ENCODE results near the gene HOXA7.
A peak's percentile ranks its signal among the peaks of the same experiment; 100 is the strongest.

HOXA7 gene

DNA sequence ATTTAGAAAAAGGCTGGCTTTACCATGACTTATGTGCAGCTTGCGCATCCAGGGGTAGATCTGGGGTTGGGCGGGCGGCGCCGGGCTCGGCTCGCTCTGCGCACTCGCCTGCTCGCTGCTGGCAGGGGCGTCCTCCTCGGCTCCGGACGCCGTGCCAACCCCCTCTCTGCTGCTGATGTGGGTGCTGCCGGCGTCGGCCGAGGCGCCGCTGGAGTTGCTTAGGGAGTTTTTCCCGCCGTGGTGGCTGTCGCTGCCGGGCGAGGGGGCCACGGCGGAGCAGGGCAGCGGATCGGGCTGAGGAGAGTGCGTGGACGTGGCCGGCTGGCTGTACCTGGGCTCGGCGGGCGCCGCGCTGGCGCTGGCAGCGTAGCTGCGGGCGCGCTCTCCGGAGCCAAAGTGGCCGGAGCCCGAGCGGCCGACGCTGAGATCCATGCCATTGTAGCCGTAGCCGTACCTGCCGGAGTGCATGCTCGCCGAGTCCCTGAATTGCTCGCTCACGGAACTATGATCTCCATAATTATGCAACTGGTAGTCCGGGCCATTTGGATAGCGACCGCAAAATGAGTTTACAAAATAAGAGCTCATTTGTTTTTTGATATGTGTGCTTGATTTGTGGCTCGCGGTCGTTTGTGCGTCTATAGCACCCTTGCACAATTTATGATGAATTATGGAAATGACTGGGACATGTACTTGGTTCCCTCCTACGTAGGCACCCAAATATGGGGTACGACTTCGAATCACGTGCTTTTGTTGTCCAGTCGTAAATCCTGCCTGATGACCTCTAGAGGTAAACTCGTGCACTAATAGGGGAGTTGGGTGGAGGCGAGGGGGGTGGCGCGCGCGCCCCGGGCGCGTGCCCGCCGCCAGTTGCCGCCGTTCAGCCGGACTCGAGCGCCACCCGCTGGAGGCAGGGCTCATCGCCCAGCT, 13.2 kb downstream of the HOXA7 start, which contains the start of gene HOXA5:
Gene HOXA5, minus strand, starts transcription at position 659 of the 927 bp plus-strand sequence. Its CDS starts 74 bp downstream, at position 585.
- TF ChIP-seq, protein P1, sequence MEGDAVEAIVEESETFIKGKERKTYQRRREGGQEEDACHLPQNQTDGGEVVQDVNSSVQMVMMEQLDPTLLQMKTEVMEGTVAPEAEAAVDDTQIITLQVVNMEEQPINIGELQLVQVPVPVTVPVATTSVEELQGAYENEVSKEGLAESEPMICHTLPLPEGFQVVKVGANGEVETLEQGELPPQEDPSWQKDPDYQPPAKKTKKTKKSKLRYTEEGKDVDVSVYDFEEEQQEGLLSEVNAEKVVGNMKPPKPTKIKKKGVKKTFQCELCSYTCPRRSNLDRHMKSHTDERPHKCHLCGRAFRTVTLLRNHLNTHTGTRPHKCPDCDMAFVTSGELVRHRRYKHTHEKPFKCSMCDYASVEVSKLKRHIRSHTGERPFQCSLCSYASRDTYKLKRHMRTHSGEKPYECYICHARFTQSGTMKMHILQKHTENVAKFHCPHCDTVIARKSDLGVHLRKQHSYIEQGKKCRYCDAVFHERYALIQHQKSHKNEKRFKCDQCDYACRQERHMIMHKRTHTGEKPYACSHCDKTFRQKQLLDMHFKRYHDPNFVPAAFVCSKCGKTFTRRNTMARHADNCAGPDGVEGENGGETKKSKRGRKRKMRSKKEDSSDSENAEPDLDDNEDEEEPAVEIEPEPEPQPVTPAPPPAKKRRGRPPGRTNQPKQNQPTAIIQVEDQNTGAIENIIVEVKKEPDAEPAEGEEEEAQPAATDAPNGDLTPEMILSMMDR (IDR thresholded peaks at IDR 0.05; ENCODE audit: borderline replicate concordance, control extremely low read depth, extremely low read depth, insufficient read depth, missing control alignments), result no peak
- in situ Hi-C loops (cut with MboI; ENCODE audit: low sequenced_read_pairs, unreplicated experiment), result no loop called here
- DNase-seq (ENCODE audit: low spot score), result peak; percentile 32

DNA sequence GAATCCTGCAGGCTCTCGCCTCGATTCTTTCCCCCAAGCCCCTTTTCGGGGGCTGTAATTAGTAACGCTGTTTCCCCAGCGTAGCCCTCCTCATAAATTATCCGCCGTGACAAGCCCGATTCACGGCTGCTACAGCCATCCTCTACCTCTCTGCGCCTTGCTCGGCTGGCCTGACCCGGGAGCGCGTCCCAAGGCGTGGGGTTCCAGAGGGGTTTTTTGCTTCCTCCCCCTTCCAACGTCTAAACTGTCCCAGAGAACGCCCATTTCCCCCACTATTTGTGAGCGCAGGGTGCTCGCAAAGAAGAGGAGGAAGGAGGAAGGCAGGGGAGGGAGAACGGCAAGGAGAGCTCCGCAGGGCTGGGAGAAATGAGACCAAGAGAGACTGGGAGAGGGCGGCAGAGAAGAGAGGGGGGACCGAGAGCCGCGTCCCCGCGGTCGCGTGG, 13.9 kb downstream of the HOXA7 start:
- in situ Hi-C loops (cut with MboI; ENCODE audit: low sequenced_read_pairs, unreplicated experiment), result no loop called here
- TF ChIP-seq, protein P1 (IDR thresholded peaks at IDR 0.05; ENCODE audit: borderline replicate concordance, control extremely low read depth, extremely low read depth, insufficient read depth, missing control alignments), result no peak
- DNase-seq (ENCODE audit: low spot score), result no peak

DNA sequence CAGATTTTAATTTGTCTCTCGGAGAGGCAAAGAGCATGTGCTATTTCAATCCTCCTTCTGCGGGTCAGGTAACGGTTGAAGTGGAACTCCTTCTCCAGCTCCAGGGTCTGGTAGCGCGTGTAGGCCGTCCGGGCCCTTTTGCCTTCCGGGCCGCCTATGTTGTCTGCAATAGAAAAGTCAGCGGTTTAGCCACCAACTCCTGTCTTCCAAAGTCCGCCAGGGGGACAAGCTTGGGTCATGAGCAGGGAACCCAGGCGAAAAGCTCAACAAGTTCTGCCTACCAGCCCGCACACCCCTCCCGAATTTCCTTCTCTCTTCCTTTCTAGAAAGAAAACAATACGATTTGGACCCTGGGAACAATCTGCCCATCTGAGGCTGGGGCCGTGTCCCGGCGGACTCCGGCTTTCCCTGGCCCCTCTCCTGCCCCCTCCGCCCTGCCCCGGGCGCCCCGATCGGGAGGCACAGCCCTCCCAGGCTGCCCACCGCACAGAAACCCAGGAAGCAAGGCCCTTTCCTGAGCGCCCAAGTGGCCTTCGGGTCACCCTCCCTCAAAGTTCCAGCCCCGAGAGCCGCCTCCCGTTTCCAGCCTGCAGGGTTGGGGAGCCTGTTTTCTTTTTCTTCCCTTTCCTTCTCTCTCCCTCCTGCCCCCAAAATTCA, 14.4 kb downstream of the HOXA7 start:
- no peak for DNase-seq (ENCODE audit: low spot score)
- in situ Hi-C loops (cut with MboI; ENCODE audit: low sequenced_read_pairs, unreplicated experiment), result no loop called here
- TF ChIP-seq, protein P1 (IDR thresholded peaks at IDR 0.05; ENCODE audit: borderline replicate concordance, control extremely low read depth, extremely low read depth, insufficient read depth, missing control alignments), result no peak

DNA sequence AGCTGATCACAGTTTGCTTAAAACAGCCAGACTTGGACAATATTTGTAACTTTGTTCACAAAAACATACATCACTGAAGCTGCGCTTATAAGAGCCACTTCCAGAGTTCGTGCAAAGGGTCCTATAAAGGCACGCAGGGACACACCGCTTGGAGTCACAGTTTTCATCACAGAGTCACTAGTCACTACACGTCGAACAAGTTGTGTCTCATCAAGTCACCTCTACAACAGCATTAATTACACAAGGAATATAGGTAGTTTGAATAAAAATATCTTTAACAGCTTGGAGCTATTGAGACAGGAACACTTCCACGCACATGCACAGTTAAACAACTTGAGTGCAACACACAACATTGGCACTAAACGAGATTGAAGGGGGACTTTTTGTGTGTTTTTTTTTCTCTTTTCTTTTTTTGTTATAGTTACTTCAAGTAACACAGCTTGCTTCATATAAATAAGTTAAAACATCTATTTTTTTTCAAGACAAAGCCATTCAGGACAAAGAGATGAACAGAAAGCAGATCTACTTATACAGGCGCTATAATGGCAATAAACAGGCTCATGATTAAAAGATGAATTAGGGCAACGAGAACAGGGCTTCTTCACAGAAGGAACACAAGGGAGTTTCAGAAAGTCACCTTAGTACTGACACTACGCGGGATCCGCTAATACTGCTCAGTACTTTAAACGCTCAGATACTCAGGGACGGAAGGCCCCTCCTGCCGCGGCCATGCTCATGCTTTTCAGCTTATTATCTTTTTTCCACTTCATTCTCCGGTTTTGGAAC, 15.1 kb downstream of the HOXA7 start:
- no peak for DNase-seq (ENCODE audit: low spot score)
- in situ Hi-C loops (cut with MboI; ENCODE audit: low sequenced_read_pairs, unreplicated experiment), result no loop called here
- TF ChIP-seq, protein P1 (IDR thresholded peaks at IDR 0.05; ENCODE audit: borderline replicate concordance, control extremely low read depth, extremely low read depth, insufficient read depth, missing control alignments), result no peak

DNA sequence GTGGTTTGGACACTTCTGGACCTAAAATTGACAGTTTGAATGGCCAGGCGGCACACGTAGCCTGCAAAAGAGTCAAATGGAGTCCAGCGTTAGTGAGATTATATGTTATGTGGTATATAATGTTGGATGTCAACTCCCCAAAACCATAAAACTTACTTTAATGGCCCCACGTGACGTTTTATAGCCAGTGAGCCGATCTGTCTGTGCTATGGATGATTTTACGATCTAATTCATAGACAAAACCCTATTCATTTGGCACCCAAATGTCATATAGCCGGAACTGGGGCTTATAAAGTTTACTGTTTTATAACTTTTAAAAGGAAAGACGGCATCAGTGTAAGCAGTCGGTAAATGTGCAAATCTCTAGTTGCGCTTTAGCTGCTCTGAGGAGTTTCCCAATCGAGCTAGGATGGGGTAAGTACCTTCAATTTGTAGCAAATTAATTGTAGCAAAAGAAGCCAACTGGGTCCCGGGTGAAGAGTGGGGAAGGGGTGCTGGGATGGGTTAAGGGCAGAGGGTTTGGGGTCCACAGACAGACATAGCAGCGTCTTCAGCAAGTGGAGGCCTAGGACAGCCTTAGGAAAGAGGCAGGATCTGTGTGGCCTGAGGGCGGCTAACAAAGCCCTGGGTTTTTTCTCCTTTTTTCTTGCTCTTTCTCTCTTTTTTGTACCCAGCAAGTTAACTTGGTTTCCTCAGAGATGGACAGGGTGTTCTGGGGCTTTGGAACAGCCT, 16.2 kb downstream of the HOXA7 start:
- TF ChIP-seq, protein P1 (IDR thresholded peaks at IDR 0.05; ENCODE audit: borderline replicate concordance, control extremely low read depth, extremely low read depth, insufficient read depth, missing control alignments), result no peak
- no peak for DNase-seq (ENCODE audit: low spot score)

More for the DNA sequence above, 16.2 kb downstream of the HOXA7 start:
- in situ Hi-C loops (cut with MboI; ENCODE audit: low sequenced_read_pairs, unreplicated experiment), result no loop called here

Data from GM13976 (cell line).